ENCODE data around the gene THRSP.

DNA sequence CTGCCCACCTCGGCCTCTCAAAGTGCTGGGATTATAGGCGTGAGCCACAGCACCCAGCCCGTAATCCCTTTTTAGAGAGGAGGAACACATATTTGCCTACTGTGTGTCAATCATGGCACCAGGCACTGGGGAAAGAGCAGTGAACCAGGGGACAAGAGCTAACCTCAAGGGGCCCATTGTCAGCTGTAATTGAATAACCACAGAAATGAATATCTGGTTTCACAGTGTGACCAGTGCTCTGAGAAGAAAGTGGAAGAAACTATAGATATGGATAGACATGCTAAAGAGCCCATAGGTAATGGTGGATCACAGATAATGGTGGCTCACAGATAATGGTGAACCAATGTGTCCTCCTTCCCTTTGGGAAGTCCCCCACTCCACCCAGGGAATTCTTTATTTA lies 32.0 kb upstream of the THRSP start:
- TF ChIP-seq POLR2A (IDR thresholded peaks at IDR 0.05; ENCODE audit: low read depth) = no peak
- no peak for TF ChIP-seq POLR2AphosphoS5 (IDR thresholded peaks at IDR 0.05)

All from esophagus muscularis mucosa (tissue), 2 donors.